Retinal pigment epithelial cell (primary cell): ENCODE measurements around the gene EVL.

Experiments used
- DNase-seq: peaks from one replicate; pipeline ENCODE4 v3.0.0-alpha.2; 2010; ENCODE audit warnings: low read depth
- H3K4me3 ChIP-seq: 2 replicates; pipeline ENCODE4 v1.5.1; 2011; ENCODE audit warnings: mild to moderate bottlenecking, low read length, control low read depth, moderate library complexity
- TF ChIP-seq, protein P1 (sequence below): conservative IDR thresholded peaks from 2 replicates; pipeline ENCODE4 v1.5.1; 2011; ENCODE audit warnings: low read depth, low read length, control low read depth, inconsistent platforms

Gene EVL

DNA sequence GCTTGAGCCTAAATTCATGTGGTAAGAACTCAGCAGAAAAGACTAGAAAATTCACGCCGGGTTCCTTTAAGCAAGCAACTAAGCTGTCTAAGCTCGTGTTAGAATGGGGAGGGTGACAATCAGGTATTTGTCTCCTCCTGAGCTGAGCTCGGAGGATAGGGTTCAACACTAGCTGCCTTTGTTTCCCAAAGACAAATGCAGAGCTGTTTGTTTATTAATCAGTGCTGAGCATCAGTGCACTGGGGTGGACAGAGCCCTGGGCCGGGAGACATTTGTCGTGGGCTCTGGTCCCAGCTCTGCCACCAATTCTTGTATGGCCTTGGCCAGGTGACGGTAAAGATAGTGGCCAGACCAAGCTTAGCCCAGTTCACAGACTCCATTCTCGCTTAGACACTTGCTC, 50.5 kb downstream of the EVL start:
- no peak for DNase-seq
- H3K4me3 ChIP-seq = no peak overlapping the region
- TF ChIP-seq, protein P1, sequence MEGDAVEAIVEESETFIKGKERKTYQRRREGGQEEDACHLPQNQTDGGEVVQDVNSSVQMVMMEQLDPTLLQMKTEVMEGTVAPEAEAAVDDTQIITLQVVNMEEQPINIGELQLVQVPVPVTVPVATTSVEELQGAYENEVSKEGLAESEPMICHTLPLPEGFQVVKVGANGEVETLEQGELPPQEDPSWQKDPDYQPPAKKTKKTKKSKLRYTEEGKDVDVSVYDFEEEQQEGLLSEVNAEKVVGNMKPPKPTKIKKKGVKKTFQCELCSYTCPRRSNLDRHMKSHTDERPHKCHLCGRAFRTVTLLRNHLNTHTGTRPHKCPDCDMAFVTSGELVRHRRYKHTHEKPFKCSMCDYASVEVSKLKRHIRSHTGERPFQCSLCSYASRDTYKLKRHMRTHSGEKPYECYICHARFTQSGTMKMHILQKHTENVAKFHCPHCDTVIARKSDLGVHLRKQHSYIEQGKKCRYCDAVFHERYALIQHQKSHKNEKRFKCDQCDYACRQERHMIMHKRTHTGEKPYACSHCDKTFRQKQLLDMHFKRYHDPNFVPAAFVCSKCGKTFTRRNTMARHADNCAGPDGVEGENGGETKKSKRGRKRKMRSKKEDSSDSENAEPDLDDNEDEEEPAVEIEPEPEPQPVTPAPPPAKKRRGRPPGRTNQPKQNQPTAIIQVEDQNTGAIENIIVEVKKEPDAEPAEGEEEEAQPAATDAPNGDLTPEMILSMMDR = no peak

DNA sequence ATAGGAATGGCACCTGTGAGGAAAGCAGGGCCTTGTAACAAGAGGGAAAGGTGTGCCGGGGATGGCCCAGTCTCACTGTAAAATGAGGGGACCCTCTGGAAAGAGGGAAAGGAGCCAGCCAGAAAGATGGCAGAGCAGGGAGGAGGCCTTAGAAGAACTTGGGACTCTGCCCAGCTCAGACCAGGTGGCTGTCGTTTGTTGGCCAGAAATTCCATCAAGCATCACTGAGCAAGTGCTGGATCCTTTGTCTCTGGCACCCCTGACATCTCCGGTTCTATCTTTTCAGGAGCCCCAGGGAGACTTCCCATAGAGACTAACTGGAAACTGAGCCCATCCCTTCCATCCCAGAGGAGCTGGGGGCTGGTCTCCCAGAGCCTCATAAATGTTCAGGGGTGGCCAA, 50.9 kb downstream of the EVL start:
- DNase-seq = no peak
- TF ChIP-seq, protein P1 = no peak
- H3K4me3 ChIP-seq = no peak overlapping the region

DNA sequence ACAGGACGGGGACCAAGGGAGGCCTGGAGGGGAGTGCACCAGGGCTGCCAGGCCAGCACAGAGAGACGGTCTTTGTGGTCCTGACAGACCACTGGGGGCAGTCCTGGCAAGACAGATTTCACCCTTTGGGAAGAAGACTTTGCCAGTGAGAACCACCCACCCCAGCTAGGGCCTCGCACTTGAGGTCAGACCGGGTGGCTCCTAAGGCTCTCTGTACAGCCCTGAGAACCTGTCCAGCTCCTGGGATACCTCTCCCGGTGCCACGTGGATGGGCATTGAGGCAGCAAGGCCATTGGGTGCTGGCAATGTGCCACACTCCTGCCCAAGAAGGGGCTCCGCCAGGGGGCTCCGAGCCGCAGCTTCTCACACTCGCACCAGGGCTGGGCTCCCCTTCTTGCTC, 51.8 kb downstream of the EVL start:
- no peak for DNase-seq
- TF ChIP-seq, protein P1 = no peak
- H3K4me3 ChIP-seq = no peak overlapping the region

DNA sequence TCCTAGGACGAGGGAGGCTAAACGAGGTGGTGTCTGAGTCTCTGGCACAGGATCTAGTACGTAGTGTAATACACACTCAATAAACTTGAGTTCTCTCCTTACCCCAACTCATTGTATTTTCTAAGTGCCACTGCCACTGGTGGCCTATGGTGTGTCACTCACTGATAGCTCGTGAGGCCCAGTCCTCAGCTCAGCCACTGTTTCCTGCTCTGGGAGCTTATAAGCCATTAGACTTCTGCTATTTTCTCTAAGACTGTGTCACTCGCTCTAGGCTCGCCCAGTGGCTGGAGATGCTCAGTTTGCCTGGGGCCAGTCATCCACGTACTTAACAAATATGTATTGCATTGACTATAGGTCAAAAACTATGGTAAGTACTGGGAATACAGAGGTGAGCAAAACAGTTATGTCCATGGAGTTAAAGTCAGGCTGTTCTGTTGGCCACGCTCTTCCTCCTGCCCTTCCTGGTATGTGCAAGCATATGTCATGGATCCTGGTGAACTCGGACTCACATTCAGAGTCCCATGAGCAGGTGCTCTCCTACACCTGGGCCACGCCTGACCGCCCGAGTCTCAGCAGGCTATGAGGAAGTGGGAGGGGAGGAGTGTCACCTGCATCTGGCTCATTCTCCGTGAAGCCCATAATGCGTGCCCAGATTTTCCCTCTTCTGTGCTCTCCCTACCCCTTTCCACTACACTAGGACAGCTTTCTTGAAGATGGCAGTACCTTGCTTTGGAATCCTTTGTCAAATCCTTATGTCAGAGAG, 52.6 kb downstream of the EVL start:
- no peak overlapping the region for H3K4me3 ChIP-seq
- TF ChIP-seq, protein P1 = no peak
- no peak for DNase-seq

DNA sequence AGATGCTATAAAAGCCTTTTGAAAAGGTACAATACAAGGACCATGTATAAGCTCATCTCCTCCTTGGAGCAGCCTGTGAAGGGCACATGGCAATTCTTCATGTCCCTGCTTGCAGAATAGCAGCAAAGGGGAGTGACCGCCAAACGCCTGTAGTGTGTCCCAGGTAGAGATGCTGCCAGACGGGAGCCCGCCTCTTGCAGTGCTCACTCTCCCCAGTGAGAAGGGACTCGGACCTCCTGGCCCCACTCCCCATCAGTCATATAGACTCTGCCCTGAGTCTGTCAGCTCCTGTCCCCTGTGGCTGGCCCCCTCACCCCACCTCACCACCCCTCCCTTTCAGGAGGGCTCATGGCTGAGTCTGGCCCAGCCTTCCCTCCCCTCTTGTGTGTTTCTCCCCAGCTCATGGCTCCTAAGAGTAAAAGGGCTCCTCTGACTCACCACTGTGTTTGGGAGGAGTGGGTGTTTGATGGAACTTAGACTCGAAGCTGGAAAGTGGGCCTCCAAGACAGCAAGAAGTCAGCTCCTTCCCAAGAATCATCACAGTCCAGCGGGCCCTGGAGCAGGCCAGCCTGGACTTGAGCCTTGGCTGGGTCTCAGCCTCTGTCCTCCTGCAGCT, 53.3 kb downstream of the EVL start:
- no peak overlapping the region for H3K4me3 ChIP-seq
- TF ChIP-seq, protein P1 = no peak
- DNase-seq = no peak

DNA sequence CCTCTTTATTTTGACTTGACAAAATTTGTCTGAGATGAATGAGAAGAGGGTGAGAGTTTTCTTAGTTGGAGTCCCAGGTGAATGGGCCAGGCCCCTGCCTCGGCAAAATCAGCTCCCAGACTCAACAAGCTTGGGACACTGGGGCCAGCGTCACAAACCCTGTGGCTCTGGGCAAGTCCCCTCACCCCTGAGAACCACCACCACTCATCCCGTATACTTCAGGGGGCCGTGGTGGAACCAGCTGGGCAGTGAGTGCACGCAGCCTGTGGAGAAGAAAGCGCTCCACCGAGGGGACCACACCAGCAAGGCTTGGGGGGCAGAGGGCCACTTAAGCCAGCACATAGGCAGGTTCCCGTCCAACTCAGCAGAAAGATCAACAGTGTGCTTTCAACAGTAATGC, 54.0 kb downstream of the EVL start:
- DNase-seq = no peak
- TF ChIP-seq, protein P1 = no peak
- H3K4me3 ChIP-seq = no peak overlapping the region
